ENCODE data around the gene ADK.
"Not testable (repeated sequence)": the region's sequence is repeated elsewhere in the genome, so short reads cannot be mapped to it uniquely, and the experiment has no call there.

Gene ADK

DNA sequence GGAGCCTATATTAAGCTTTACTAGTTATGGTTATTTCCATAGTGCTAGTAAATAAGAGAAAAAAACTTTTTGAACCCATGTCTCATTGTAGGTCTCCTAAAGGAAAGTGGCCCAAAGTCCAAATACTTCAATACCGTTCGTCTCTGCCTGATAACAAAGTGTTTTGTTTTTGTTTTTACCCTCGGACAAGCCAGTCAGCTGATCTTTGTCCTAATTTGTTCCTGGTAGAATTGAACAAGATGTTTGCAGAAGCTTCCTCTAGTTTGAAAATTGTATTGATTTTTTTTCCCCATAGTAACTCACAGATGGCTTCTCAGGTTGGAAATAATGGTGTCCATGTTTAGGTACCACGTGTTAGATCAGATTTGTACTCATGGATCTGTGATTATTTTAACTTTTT lies 339.5 kb downstream of the ADK start:
- no peak for DNase-seq (ENCODE audit: low read depth)

DNA sequence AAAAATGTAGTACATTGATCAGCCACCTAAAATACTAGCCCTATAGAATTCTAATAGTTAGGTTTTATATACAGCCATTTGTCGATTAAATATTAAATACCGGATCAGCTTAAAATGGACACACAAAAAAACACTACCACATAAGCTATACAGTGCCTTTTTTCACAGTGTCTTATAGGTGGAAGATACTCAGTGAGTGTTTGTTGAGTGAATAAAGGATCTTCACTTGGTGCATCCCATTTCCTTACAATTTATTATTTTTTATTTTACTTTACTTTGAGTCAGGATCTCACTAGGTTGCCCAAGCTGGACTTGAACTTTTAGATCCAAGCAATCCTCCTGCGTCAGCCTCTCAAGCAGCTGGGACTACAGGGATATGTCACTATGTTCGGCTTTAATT lies 340.0 kb downstream of the ADK start:
- no peak for DNase-seq (ENCODE audit: low read depth)

DNA sequence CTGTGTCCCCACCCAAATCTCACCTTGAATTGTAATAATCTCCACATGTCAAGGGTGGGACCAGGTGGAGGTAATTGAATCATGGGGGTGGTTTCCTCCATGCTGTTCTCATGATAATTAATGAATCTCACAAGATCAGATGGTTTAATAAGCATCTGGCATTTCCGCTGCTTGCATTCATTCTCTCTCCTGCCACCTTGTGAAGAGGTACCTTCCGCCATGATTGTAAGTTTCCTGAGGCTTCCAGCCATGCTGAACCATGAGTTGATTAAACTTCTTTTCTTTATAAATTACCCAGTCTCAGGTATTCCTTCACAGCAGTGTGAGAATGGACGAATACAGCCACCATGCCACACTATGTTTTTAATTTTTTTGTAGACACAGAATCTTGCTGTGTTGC lies 345.3 kb downstream of the ADK start:
- not testable (repeated sequence) for DNase-seq (ENCODE audit: low read depth)

DNA sequence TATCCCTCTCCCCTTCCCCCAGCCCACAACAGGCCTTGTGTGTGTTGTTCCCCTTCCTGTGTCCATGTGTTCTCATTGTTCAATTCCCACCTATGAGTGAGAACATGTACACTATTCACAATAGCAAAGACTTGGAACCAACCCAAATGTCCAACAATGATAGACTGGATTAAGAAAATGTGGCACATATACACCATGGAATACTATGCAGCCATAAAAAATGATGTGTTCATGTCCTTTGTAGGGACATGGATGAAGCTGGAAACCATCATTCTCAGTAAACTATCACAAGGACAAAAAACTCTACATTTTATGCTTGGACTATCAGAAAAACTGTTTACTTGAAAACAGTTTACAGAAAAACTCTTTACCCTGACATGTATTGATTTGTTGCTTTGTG lies 347.6 kb downstream of the ADK start:
- not testable (repeated sequence) for DNase-seq (ENCODE audit: low read depth)

DNA sequence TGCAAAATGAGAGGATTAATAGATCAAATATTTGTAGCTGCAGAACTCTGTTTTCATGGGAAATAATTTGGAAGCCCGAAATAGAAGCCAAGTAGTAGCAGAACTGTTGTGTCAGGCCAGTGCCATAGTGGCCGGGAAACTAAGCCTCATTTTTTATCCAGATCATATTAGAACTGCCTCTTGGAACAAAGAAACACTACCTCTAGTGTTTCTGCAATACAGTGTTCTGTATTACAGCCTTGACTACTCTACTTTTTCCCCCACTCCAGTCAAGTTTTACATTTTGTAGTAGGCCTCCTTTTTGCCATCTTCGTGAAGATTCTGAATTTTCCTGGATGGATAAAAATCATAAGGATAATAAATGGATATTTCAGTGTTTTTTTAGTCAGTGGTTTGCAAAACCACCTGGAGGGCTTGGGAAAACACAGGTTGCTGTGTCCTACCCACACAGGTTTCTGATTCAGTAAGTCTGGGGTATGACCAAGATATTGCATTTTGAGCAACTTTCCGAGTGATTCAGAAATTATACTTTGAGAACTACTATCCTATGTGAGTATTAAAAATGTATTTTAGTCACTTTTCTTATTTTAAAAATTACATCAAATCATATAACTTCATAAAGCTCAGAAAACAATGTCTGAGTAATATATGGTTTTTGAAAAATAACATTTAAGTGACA lies 349.1 kb downstream of the ADK start:
- DNase-seq (ENCODE audit: low read depth): no peak

DNA sequence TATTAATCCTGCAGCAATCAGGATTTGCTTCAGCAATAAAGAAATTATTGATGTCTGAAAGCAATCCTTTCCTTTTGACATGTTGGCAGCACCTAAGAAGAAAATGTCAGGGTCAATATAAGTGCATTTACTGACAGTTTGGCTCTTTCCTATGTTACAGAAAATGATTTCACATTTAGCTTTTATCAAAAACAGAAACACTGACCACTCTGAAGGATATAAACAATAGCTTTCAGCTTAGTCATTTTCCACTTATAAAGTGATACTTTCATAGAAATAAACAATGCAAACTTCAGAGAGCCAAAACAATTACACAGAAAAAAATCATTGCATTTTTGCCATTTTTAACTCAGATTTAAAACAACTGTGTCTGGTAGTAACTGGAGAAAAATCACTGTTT lies 349.8 kb downstream of the ADK start:
- DNase-seq (ENCODE audit: low read depth): no peak

DNA sequence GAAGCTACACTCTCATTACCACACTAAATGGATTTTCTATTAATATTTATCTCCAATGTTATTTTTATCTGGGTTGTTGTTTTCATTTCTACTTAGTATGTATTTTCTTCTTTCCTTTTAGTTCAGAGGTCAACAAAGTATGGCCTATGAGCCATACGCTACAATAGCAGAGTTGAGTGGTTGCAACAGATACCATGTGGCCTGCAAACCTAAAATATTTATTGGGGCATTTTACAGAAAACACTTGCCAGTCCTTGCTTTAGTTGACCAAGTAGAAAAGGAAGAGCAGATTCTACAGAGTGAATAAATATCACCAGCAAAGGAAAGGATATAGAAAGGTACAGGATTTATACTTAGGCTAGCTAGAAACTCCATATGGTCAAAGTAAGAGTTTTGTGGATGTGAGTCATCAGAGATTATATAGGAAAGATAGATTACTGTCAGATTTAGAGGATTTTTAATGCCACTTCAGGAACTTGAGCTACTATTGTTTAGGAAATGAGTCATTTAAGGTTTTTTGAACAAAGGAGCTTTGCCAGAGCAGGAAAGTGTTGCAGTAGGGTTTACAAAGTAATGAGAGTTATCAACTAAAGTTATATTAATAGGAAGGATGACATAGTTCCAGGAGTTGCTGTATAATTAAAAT lies 352.1 kb downstream of the ADK start:
- no peak for DNase-seq (ENCODE audit: low read depth)

DNA sequence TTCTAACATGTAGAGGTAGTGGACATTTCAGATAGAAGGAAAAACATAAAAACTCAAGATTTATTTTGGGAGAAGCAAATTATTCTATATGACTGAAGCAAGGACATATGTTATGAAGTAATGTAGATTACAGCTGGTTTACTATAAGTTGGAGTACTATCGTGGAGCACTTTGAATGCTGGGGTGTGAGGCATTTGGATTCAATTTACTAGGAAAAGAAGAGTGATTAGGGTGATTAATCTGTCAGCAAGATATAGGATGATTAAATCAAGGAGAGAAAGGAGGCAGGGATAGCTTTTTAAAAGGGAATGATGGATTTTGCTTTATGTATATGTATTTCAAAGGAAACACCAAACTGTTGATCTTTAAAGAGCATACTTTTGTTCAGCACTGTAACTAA lies 356.9 kb downstream of the ADK start:
- no peak for DNase-seq (ENCODE audit: low read depth)

DNA sequence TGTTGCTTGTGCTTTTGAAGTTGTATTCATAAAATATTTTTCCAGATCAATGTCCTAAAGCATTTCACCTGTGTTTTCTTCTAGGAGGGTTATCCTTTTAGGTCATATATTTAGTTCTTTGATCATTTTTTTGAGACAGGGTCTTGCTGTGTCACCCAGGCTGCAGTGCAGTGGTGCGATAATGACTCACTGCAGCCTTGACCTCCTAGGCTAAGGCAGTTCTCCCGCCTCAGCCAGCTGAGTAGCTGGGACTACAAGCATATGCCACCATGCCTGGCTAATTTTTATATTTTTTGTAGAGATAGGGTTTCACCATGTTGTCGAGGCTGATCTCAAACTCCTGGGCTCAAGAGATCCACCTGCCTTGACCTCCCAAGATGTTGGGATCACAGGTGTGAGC lies 359.6 kb downstream of the ADK start:
- no peak for DNase-seq (ENCODE audit: low read depth)

DNA sequence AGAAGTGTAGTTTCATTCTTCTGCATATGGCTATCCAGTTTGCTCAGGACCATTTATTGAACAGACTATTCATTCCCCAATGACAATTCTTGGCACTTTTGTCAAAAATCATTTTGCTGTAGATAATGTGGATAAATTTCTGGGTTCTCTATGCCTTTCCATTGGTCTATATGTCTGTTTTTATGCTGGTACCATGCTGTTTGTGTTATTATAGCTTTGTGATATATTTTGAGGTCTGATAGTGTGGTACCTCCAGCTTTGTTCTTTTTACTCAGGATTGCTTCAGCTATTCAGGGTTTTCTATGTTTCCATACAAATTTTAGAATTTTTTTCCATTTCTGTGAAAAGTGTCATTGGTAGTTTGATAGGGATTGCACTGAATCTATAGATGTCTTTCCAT lies 360.0 kb downstream of the ADK start:
- no peak for DNase-seq (ENCODE audit: low read depth)

DNA sequence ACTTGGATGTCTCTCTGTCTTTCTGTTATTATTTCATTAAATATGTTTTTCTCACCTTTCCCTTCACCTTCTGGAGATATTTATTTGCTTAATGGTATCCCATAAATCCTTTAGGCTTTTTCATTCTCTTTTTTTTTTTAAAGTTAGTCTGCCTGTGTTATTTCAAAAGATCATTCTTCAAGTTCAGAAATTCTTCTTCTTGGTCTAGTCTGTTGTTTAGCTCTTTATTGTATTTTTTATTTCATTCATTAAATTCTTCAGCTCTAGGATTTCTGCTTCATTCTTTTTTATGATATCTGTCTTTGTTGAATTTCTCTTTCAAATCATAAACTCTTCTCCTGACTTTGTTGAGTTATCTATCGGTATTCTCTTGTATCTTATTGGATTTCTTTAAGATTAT lies 363.3 kb downstream of the ADK start:
- no peak for DNase-seq (ENCODE audit: low read depth)

DNA sequence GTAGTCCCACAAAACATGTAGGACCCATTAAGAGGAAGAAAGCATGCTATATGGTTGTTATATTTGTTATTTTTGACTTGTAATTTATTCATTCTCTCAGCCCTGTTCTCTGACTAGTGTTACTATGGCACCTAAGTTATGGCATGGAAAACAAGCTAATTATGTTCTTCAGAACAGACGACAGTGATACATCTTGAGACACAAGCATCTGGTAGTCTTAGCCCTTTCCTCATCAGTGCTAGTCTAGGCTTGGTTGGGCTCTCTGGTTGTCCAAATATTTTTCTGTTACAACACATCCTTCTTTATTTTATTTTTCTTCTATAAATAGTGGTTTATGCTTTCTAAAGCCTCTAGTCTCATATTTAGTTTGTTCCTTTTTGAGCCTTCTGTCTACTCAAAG lies 367.0 kb downstream of the ADK start:
- DNase-seq (ENCODE audit: low read depth): no peak

DNA sequence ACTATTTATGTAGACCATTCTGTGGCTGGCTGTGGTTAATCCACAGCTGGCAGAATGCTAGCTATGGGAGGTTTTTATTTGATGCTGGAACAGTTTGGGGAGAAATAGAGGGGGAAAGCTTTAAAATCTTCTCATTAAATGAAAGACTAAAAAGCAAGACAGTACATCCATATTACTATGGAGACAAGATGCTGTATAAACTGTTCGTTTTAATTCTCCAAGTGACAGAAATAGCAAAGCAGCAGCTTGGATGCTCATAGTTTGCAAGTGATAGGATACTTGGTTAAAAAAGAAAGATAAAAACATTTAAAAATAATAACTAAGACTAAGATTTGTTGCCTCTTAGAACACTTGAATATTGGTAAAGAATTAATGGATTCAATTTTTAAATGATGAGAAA lies 370.5 kb downstream of the ADK start:
- DNase-seq (ENCODE audit: low read depth): no peak

DNA sequence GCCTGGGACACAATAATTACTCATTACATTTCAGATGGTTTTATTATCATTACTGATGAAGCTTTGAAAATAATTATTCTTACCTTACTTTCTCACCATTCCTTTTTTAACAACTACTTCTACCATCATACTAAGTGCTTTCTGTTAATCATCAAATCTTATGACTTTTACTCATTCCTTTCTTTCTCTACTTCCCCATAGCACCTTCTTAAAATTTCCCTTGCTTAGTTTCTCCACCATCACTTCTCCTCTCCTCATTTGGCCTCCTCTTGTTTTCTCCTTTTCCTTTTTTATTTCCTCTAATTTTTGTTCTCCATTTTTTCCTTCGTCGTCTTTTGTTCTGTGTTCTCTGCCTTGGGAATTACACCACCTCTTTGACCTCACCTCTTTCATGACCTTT lies 372.2 kb downstream of the ADK start:
- DNase-seq (ENCODE audit: low read depth): no peak

DNA sequence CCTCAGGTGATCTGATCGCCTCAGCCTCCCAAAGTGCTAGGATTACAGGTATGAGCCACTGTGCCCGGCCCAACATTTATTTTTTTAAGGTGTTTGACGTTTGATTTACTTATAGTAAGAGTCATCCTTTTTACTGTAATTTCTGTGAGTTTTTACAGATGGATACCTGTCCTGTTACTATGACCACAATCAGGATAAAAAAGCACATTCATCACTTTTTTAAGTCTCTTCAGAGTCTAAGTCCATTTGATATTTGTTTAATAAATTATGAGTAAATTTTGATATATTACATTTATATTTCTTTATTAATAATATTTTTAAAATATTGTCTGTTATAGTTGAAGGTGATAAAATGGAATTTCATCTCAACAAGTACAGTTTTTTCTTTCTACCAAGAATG lies 374.9 kb downstream of the ADK start:
- no peak for DNase-seq (ENCODE audit: low read depth)

DNA sequence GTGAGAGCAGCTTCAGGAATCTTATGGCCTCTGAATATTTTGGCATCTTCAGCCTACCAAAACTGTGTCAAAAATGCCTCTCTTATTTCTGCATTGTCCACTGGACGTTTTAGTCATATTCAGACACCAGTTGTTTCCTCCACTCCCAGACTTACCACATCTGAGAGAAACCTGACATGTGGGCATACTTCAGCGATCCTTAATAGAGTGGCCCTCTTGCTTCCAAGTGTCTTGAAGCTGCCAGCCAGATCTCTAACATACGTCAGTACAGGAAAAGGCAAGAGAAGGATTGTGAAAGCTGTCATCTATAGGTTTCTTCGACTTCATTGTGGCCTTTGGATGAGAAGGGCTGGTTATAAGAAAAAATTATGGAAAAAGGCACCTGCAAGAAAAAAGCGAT lies 376.6 kb downstream of the ADK start:
- not testable (repeated sequence) for DNase-seq (ENCODE audit: low read depth)

DNA sequence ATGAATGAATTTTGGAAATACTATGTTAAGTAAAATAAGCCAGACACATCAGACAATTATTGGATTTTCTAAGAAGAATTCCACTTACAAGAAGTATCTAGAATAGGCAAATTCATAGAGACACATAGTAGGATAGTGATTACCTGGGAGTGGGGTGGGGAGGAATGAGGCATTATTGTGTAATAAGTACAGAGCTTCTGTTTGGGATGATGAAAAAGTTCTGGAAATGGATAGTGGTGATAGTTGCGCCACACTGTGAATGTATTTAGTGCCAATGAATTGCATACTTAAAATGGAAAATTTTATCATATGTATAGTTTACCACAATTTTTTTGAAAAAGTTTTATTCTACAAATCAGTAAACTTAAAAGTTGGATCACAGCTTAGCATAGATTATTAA lies 378.2 kb downstream of the ADK start:
- DNase-seq (ENCODE audit: low read depth): no peak

DNA sequence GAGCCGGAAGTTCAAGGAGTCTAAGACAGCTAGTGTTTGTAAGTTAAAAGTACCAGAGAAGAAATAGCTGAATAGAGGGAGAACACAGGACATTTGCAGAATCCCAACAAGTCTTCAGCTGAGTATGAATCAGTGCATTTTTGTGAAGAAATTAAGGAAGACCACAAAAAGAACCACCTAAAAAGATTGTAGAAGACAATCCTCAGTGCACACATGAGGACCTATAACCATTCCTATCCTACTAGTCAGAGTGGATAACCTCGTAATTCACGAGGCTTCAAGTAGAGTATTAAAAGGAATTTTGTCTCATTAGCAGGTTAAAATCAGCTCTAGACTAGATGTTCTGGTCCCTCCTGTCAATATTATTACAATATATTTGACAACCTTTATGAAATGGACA lies 380.0 kb downstream of the ADK start:
- DNase-seq (ENCODE audit: low read depth): no peak

DNA sequence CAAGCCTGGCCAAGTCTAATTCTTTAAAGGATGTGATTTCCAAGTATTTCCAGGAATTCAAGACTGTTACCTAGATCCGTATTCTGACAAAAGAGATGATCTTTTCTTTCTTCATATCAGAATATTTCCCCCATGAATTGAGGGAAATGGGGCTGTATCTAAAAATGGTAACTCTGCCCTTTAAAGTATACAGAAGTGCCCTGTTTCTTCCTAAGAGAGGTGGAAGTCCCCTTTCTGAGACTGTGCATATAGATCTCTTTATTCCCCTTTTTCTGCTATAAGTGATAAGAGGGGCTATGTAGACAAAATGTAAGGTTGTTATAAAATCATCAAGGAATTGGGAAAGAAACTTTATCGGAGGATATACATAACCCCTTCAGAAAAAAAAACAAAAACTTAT lies 388.3 kb downstream of the ADK start:
- DNase-seq (ENCODE audit: low read depth): no peak

DNA sequence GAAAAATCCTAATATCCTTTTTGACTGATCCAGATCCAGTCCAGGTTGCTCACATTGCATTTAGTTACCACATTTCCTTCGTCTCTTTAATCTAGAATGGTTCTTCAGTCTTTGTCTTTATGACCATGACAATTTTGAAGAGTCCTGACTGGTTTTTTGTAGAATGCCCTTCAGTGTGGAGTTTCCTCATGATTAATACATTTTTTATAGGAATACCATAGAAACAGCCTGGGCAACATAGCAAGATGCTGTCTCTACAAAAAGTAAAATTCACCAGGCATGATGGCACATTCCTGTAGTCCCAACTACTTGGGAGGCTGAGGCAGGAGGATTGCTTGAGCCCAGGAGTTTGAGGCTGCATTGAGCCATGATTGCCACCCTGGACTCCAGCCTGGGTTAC lies 390.4 kb downstream of the ADK start:
- no peak for DNase-seq (ENCODE audit: low read depth)

DNA sequence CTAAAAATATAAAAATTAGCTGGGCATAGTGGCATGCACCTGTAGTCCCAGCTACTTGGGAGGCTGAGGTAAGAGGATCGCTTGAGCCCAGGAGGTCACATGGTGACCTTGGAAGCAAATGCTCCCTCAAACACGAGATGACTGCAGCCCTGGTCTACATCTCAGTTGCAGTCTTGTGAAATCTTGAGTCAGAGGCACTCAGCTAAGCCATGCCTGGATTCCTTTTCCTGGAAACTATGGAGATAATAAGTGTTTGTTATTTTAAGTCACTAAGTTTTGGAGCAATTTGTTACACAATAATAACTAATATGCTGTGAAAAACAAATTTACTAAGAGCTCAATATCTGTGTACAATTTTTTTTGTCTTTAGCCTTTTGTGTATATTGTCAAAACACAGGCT lies 391.1 kb downstream of the ADK start:
- no peak for DNase-seq (ENCODE audit: low read depth)

DNA sequence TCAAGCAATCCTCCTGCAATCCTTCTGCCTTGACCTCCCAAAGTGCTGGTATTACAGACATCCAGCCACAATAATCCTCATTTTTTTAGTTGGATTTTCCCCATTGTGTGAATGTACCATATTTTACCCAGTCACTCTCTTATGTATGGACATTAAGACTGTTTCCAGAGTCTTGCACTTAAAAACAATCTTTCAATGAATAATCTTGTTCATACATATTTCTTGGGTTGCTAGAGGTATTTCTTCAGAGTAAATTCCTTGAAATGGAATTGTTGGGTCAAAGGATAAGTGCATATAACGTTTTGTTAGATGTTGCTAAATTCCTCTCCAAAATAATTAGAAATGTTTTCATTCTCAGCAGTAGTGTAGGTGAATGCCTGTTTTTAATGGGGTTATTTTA lies 392.3 kb downstream of the ADK start:
- DNase-seq (ENCODE audit: low read depth): no peak

DNA sequence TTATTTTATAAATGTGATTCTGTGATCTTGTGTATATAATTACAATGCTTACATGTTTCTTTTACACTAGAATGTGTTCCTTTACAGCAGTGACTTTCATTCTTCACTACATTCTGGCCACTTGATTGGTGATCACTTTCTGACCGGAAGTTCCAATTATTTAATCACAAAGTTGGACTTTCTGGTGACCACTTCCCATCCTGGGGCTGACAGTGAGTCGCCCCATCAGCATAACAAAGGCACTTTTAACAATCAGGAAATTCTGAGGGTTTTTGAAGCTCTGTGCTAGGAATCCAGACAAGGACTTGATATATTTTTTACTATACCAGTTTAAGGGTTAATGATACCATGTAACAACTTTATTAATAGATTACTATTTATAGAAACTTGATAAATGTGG lies 393.1 kb downstream of the ADK start:
- DNase-seq (ENCODE audit: low read depth): no peak

DNA sequence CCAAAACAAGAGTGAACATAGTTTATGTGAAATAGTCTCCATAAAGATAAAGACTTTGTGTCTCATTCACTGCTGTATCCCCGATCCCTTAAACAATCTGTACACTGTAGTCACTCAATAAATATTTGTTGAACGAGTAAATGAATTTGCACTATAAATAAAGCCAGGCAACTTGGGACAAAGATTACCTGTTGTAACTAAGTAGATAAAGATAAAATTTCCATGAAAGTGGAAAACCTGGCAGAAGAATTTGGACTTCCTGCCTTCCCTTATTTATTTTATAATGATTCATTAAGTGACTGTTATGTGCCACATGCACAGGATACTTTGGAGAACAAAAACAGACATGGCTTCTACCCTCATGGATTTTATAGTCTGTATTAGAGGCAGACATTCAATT lies 397.7 kb downstream of the ADK start:
- DNase-seq (ENCODE audit: low read depth): no peak
